Esophagus muscularis mucosa (tissue), 4 donors: ENCODE measurements around the gene REPS2. TPM values are rescaled to one million over a fixed set of nuclear protein-coding genes. Genes with fewer than 3 reads are reported as not detected.

ENCODE experiments used
- DNase-seq: peaks from one replicate; pipeline ENCODE4 v3.0.0-alpha.2; 2017; ENCODE audit errors: extremely low spot score
- H3K27ac ChIP-seq, 4 donors: fragments of 200-600 bp; sonication (generic); replicated peaks in 1 of 4; 1 replicate in 3 of 4; 2 replicates in 1 of 4; pipeline ENCODE4 v1.5.1; 2016 to 2019; ENCODE audit warnings: mild to moderate bottlenecking in 1 of 4
- H3K27me3 ChIP-seq, 4 donors: fragments of 200-600 bp; sonication (generic); one replicate each; pipeline versions ENCODE4 v1.5.1 to v1.6.0; 2016 to 2019
- H3K36me3 ChIP-seq, 4 donors: fragments of 200-600 bp; sonication (generic); one replicate each; pipeline ENCODE4 v1.5.1; 2016 to 2019
- H3K4me1 ChIP-seq, 4 donors: fragments of 200-600 bp; sonication (generic); one replicate each; pipeline ENCODE4 v1.5.1; 2016 to 2019
- H3K4me3 ChIP-seq, 4 donors: fragments of 200-600 bp; sonication (generic); 1 replicate in 2 of 4; 2 replicates in 2 of 4; pipeline ENCODE4 v1.5.1; 2016 to 2019; ENCODE audit warnings: mild to moderate bottlenecking in 4 of 4, moderate library complexity in 1 of 4
- H3K9me3 ChIP-seq, 4 donors: fragments of 200-600 bp; sonication (generic); 1 replicate in 3 of 4; 2 replicates in 1 of 4; pipeline ENCODE4 v1.5.1; 2016 to 2019
- EP300 ChIP-seq: sonication (generic); formaldehyde crosslinking; IDR thresholded peaks from one replicate; pipeline ENCODE4 v1.6.1; 2017; ENCODE audit warnings: antibody characterized with exemption
- POLR2A ChIP-seq: fragments of 450-650 bp; IDR thresholded peaks from one replicate; pipeline ENCODE4 v1.6.1; 2017; ENCODE audit warnings: antibody characterized with exemption, moderate library complexity, mild to moderate bottlenecking, low read depth
- POLR2AphosphoS5 ChIP-seq, 2 donors: sonication (generic); formaldehyde crosslinking; IDR thresholded peaks; one replicate each; pipeline ENCODE4 v1.6.1; 2017; ENCODE audit warnings: antibody characterized with exemption in 2 of 2
- WGBS: methylation state at CpG from one replicate; pipeline ENCODE4 v1.1.5; 2018; 5-methylcytosine and 5-hydroxymethylcytosine counted together
- intact Hi-C: fragments of 100-400 bp; cut with DNase I; formaldehyde crosslinking; loops from one replicate; pipeline ENCODE4 v1.15.1; 2023
- total RNA-seq, 4 donors: library from RNA; depleted of rRNA; stranded (reverse); fragments of >200 nt; gene quantifications; one replicate each; pipeline versions ENCODE4 v1.1.0 to v1.2.1, GENCODE V29; 2016
- TF ChIP-seq, protein P1 (sequence below), 3 experiments: fragments of 200-600 bp in 2 of 3; fragments of 450-650 bp in 1 of 3; sonication (generic) in 2 of 3; IDR thresholded peaks; one replicate each; pipeline ENCODE4 v1.5.1; 2017 to 2019; ENCODE audit warnings: antibody characterized with exemption in 3 of 3, mild to moderate bottlenecking in 2 of 3, moderate library complexity in 1 of 3

The REPS2 gene
- total RNA-seq, 4 donors from 2014 or later = 26.4 to 49.0 (median 33.2) TPM

DNA sequence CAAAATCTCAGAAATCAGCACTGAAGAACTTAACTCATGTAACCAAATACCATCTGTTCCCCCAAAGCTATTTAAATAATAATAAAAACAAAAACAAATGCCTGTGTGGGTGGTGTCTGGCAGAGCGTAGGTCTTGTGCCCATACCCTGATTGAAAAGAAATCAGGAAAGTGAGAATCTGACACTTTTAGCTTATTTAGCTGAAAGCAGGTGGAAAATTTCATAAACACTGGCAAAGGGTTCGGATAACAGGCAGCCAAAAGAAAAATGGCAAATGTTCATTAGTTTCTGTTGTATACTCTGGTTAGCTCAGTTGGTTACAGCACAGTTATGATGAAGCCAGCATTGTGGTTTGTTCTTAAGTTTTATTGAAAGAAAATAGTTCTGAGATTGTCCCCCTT, 48.3 kb downstream of the REPS2 start:
- 75% methylated on average over 2 of the region's 2 CpGs for WGBS
- no peak for TF ChIP-seq POLR2A
- TF ChIP-seq EP300 = no peak
- no peak for TF ChIP-seq POLR2AphosphoS5 (IDR thresholded peaks at IDR 0.05)
- TF ChIP-seq, protein P1, sequence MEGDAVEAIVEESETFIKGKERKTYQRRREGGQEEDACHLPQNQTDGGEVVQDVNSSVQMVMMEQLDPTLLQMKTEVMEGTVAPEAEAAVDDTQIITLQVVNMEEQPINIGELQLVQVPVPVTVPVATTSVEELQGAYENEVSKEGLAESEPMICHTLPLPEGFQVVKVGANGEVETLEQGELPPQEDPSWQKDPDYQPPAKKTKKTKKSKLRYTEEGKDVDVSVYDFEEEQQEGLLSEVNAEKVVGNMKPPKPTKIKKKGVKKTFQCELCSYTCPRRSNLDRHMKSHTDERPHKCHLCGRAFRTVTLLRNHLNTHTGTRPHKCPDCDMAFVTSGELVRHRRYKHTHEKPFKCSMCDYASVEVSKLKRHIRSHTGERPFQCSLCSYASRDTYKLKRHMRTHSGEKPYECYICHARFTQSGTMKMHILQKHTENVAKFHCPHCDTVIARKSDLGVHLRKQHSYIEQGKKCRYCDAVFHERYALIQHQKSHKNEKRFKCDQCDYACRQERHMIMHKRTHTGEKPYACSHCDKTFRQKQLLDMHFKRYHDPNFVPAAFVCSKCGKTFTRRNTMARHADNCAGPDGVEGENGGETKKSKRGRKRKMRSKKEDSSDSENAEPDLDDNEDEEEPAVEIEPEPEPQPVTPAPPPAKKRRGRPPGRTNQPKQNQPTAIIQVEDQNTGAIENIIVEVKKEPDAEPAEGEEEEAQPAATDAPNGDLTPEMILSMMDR (IDR thresholded peaks at IDR 0.05) = no peak
- intact Hi-C loops = no loop called here

DNA sequence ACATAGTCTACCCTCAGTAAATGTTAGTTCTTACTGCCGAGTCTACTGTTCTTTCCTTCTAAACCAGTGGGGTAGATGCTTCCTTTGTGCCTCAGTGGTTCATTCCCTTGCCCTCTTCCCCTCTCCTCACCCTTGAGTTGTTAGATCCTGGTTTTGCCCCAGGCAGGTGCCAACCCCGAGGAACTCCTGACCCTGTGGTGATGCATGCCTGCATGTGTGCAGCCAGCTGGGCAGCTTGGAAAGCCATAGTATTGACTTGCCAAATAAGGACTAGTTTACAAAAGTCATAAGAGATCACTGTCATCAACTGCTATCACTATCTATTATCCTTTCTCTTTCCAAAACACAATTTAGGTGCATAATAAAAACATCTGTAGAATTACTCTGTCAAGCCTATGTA, 50.9 kb downstream of the REPS2 start:
- H3K9me3 ChIP-seq = peaks cover 0 to under 1% (median 0%) of the 10 kb centered on the region in 4 donors
- no peaks in the 10 kb centered on the region for H3K36me3 ChIP-seq
- H3K4me1 ChIP-seq = peaks cover 0 to 25% (median 6%) of the 10 kb centered on the region in 4 donors
- H3K27me3 ChIP-seq = no peaks in the 10 kb centered on the region
- no peak overlapping the region for H3K27ac ChIP-seq
- 77% methylated on average over 2 of the region's 2 CpGs for WGBS
- TF ChIP-seq, protein P1 (IDR thresholded peaks at IDR 0.05) = no peak
- TF ChIP-seq POLR2A = no peak
- no peak for TF ChIP-seq EP300
- no peak for TF ChIP-seq POLR2AphosphoS5 (IDR thresholded peaks at IDR 0.05)
- no peak overlapping the region for H3K4me3 ChIP-seq
- intact Hi-C loops = no loop called here
- DNase-seq = no peak

More for the DNA sequence above, 48.3 kb downstream of the REPS2 start:
- no peak for DNase-seq
- Histone ChIP-seq H3K9me3 (peaks cover 0 to 10% (median 0%) of the 10 kb centered on the region in 4 donors), H3K27me3 (no peaks in the 10 kb centered on the region), H3K27ac (no peak overlapping the region), H3K36me3 (no peaks in the 10 kb centered on the region), H3K4me3 (no peak overlapping the region), H3K4me1 (peaks cover 0 to 25% (median 6%) of the 10 kb centered on the region in 4 donors)

DNA sequence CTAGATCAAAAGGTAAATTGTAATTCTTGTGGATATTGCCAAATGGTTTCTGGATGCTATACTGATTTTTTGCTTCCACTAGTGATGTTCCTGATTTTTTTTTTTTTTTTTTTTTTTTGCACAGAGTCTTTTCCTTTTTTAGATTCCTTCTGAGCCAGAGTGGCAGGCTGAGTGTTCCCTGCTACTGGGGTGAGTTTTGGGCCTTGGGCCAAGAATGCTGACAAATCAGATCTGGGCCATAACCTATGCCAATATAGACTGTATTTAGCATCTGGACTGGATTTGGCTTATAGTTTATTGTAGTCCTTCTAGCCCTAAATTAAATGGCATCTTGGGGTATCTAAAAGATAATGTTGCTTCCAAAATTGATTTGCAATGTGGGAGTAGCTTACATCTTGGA, 52.8 kb downstream of the REPS2 start:
- no peak overlapping the region for H3K27ac ChIP-seq
- no peak for DNase-seq
- no peak overlapping the region for H3K4me3 ChIP-seq
- no peaks in the 10 kb centered on the region for H3K27me3 ChIP-seq
- H3K4me1 ChIP-seq = peaks cover 0 to 25% (median 6%) of the 10 kb centered on the region in 4 donors
- no peaks in the 10 kb centered on the region for H3K9me3 ChIP-seq
- TF ChIP-seq EP300 = no peak
- TF ChIP-seq, protein P1 (IDR thresholded peaks at IDR 0.05) = no peak
- no peak for TF ChIP-seq POLR2AphosphoS5 (IDR thresholded peaks at IDR 0.05)
- no peak for TF ChIP-seq POLR2A
- intact Hi-C loops = no loop called here
- no peaks in the 10 kb centered on the region for H3K36me3 ChIP-seq

DNA sequence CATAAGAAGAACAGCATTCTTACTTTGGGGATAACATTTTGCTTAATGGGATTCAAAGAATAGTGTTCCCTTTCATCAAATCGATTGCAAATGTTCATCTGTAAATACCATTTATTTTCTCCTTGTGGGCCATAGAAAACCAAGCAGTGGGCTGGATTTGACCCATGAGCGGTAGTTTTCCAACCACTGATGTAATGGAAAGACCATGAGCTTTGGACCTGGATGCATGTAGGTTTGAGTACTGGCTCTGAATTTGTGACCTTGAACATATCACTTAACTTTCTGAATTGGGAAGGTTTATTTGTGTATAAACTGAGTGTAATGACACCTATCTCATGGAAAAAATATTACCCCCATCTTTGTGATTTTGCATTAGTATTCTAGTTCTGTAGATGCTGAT, 54.3 kb downstream of the REPS2 start:
- peaks cover 0 to 28% (median 6%) of the 10 kb centered on the region in 4 donors for H3K4me1 ChIP-seq
- TF ChIP-seq POLR2AphosphoS5 (IDR thresholded peaks at IDR 0.05) (no peak), EP300 (no peak), POLR2A (no peak)
- TF ChIP-seq, protein P1 (IDR thresholded peaks at IDR 0.05) = no peak
- DNase-seq = no peak
- no peak overlapping the region for H3K27ac ChIP-seq
- WGBS = 86% methylated on average over 2 of the region's 2 CpGs
- H3K4me3 ChIP-seq = no peak overlapping the region
- no peaks in the 10 kb centered on the region for H3K9me3 ChIP-seq
- H3K36me3 ChIP-seq = no peaks in the 10 kb centered on the region
- H3K27me3 ChIP-seq = no peaks in the 10 kb centered on the region
- intact Hi-C loops = no loop called here
